Activated naive CD4-positive, alpha-beta T cell treated with anti-CD3 and anti-CD28 coated beads, Interleukin-2, amount 50 U/mL, for 72 hours (primary cell): Measurements from ENCODE around the gene CADM2. TPM values are rescaled to one million over a fixed set of nuclear protein-coding genes. Genes with fewer than 3 reads are reported as not detected.
"Not testable (repeated sequence)": the region's sequence is repeated elsewhere in the genome, so short reads cannot be mapped to it uniquely, and the experiment has no call there.

Experiments used
- ATAC-seq, 2 donors: fragments of 150-1000 bp; cut with Tn5 transposase; 2 replicates each; pipeline ENCODE4 v1.10.0; 2021; ENCODE audit warnings: mild to moderate bottlenecking in 2 of 2, moderate library complexity in 2 of 2
- DNase-seq, 2 donors: peaks; one replicate each; pipeline ENCODE4 v3.0.0; 2021 to 2022; ENCODE audit warnings: low spot score in 2 of 2
- H3K27ac Mint-ChIP-seq, 2 donors: one replicate each; pipeline ENCODE4 v1.8.0; 2022; ENCODE audit warnings: mild to moderate bottlenecking in 2 of 2, mixed read lengths in 2 of 2
- H3K36me3 Mint-ChIP-seq, 2 donors: one replicate each; pipeline ENCODE4 v1.8.0; 2022; ENCODE audit warnings: mixed read lengths in 2 of 2
- H3K9me3 Mint-ChIP-seq, 2 donors: one replicate each; pipeline ENCODE4 v1.8.0; 2022; ENCODE audit warnings: mixed read lengths in 2 of 2
- total RNA-seq, 2 donors: library from RNA; stranded (reverse); gene quantifications; one replicate each; pipeline ENCODE4 v1.2.3, GENCODE V29; 2022

CADM2 gene
- total RNA-seq, 2 donors from 2014 or later, result not detected

GRCh38 chr3:85977615-85978338 is 1019.0 kb downstream of the CADM2 start:
- no peaks in the 10 kb centered on the region for H3K36me3 Mint-ChIP-seq
- DNase-seq (no peak), ATAC-seq (no peak)
- no peak overlapping the region for H3K27ac Mint-ChIP-seq
- H3K9me3 Mint-ChIP-seq, result peaks cover 0 to 3% of the 10 kb centered on the region in 2 donors

DNA sequence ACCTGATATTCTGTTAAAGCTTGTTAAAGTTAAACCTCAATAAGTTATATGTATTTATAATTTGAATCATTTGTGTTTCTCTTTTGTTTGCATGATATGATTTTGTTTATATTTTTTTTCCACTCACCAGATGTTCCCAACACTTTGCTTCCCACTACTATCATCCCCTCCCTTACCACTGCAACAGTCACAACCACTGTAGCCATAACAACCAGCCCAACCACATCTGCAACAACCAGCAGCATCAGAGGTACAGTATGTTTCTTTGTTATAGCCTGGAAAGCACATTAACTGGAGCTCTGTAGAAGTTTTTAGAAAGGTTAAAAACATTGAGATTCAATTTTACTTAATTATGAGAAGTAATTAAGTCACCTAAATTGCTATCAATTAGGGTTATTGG is 1020.2 kb downstream of the CADM2 start:
- ATAC-seq (no peak), DNase-seq (no peak)
- no peaks in the 10 kb centered on the region for H3K36me3 Mint-ChIP-seq
- no peak overlapping the region for H3K27ac Mint-ChIP-seq
- H3K9me3 Mint-ChIP-seq, result no peaks in the 10 kb centered on the region

DNA sequence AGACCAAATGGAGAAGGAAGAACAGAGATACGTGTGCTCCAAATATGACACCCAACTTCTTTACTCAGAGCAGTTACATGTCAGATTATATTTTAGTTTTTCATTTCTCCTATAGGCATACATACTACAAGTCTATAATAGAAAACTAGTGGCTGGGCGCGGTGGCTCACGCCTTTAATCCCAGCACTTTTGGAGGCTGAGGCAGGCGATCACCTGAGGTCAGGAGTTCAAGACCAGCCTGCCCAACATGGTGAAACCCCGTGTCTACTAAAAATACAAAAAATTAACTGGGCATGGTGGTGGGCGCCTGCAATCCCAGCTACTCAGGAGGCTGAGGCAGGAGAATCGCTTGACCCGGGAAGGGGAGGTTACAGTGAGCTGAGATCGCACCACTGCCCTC is 1030.8 kb downstream of the CADM2 start:
- H3K9me3 Mint-ChIP-seq, H3K27ac Mint-ChIP-seq, H3K36me3 Mint-ChIP-seq, ATAC-seq, DNase-seq: not testable (repeated sequence)

DNA sequence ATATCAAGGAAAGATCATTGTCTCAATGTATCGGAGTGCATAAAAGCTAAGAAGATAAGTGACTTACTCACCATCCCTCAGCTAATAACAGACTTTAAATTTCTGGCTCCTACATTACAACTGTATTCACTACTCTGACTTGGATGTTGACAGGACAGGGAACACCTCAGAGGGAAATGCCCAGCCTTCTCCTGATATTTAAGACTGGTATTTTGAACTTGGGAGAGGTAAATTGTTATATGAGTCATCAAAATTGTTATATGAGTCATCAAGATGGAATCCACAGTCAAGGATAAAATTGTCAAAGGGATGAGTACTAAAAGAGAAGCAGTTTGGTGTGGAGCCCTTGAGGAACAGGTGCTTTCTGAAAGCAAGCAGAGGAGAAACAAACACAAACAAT is 1070.8 kb downstream of the CADM2 start:
- no peak for DNase-seq
- Mint-ChIP-seq H3K27ac (no peak overlapping the region), H3K36me3 (no peaks in the 10 kb centered on the region), H3K9me3 (peaks cover 4 to 8% of the 10 kb centered on the region in 2 donors)
- ATAC-seq, result no peak

DNA sequence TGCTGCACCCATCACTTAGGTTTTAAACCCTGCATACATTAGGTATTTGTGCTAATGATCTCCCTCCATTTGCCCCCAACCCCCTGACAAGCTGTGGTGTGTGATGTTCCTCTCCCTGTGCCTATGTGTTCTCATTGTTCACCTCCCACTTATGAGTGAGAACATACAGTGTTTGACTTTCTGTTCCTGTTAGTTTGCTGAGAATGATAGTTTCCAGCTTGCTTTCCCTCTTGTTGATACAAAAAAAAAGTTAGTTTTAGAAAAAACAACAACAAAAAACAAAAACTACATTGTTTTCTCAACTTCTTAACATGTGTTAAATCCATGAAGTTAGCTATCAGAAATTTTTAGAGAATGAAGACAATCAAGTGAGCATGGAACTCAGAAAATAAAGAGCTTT is 1079.1 kb downstream of the CADM2 start:
- ATAC-seq (no peak), DNase-seq (no peak)
- no peak overlapping the region for H3K27ac Mint-ChIP-seq
- peaks cover 26 to 30% of the 10 kb centered on the region in 2 donors for H3K9me3 Mint-ChIP-seq
- peaks cover 6 to 9% of the 10 kb centered on the region in 2 donors for H3K36me3 Mint-ChIP-seq

DNA sequence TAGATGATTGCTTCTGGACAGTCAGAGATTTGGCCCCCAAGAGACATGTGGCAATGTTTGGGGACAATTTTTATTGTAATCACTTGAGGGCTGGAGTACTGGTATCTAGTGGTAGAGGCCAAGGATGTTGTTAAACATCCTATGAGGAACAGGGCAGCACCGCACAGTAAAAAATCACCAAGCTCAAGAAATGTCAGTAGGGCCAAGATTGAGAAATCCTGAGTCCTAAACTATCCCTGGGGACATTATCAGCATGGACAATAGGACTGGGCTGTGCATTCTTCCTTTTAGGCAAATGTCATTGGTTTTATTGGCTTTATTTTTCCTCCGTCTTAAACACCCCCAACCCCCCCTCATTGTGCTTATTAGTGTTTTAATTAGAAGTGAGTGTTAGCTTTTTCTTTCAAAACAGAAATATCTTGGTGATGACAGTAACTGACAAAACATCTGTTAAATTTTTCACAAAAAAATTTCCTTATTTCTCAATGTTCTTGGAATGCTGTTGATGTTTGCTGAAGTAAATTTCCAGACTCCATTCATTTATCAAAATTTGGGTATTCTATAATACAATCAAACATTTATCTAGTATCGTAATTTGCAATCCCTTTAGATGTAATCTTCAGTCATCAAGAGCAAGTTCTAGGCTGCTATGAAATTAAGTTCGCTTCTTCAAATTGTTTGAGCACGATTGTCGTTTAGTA is 1087.8 kb downstream of the CADM2 start:
- ATAC-seq (no peak), DNase-seq (no peak)
- Mint-ChIP-seq H3K27ac (no peak overlapping the region), H3K9me3 (peaks cover 13 to 20% of the 10 kb centered on the region in 2 donors), H3K36me3 (peaks cover 0 to 4% of the 10 kb centered on the region in 2 donors)

DNA sequence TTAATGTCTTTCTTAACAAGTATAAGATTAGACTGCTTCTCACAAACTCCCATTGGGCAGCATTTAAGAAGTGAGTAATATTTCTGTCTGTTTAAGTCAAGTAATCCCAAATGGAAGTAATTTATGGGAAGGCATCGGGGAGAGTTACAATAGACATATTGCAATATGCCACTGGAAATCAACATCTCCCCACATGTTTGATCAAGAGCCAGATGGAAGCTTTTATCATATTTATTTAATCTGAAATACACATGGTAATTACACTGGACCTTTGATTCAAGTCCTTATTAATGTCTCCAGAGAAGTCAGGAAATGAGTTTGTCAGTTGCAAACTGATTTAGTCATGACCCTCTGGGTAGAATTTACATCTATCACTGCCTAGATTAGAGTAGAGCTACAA is 1088.4 kb downstream of the CADM2 start:
- no peak for DNase-seq
- Mint-ChIP-seq H3K36me3 (no peaks in the 10 kb centered on the region), H3K9me3 (peaks cover 8 to 15% of the 10 kb centered on the region in 2 donors), H3K27ac (no peak overlapping the region)
- ATAC-seq, result no peak

- H3K36me3 Mint-ChIP-seq, result no peaks in the 10 kb centered on the region
- no peak for ATAC-seq
- DNase-seq, result no peak
- H3K9me3 Mint-ChIP-seq, result peaks cover 8 to 11% of the 10 kb centered on the region in 2 donors
- H3K27ac Mint-ChIP-seq, result no peak overlapping the region
These were observed 1092.3 kb downstream of the CADM2 start for GRCh38 chr3:86051058-86051457.

- H3K27ac Mint-ChIP-seq, result no peak overlapping the region
- no peaks in the 10 kb centered on the region for H3K36me3 Mint-ChIP-seq
- no peak for ATAC-seq
- no peak for DNase-seq
- peaks cover 5 to 6% of the 10 kb centered on the region in 2 donors for H3K9me3 Mint-ChIP-seq
These were observed 1097.2 kb downstream of the CADM2 start for GRCh38 chr3:86056032-86056431.

- Mint-ChIP-seq H3K9me3 (no peaks in the 10 kb centered on the region), H3K27ac (no peak overlapping the region), H3K36me3 (no peaks in the 10 kb centered on the region)
- DNase-seq (no peak), ATAC-seq (no peak)
These were observed 1098.2 kb downstream of the CADM2 start for GRCh38 chr3:86056962-86057361.

DNA sequence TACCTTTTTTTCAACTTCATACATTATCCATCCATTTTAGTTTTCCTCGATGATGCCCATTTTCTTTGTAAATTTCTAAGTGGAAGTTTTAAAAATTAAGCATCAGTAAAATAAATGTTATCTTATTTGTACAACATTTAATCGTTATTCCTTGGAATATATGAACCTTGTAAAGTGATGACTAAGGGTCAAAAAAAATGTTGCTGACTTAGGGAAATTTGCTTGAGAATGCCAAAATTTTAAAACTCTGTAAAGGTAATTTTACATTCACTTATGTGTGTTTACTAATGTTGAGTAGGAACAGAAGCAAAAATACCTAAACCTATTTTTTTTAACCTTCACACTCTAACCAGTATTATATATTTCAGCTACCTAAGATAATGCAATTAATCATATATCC is 1115.0 kb downstream of the CADM2 start:
- Mint-ChIP-seq H3K27ac (no peak overlapping the region), H3K36me3 (no peaks in the 10 kb centered on the region), H3K9me3 (peaks cover 0 to 4% of the 10 kb centered on the region in 2 donors)
- ATAC-seq (no peak), DNase-seq (no peak)

GRCh38 chr3:86087160-86087871 is 1128.5 kb downstream of the CADM2 start:
- DNase-seq (no peak), ATAC-seq (no peak)
- H3K27ac Mint-ChIP-seq, result no peak overlapping the region
- H3K9me3 Mint-ChIP-seq, result peaks cover 26 to 32% of the 10 kb centered on the region in 2 donors
- peaks cover 12 to 13% of the 10 kb centered on the region in 2 donors for H3K36me3 Mint-ChIP-seq

GRCh38 chr3:86104154-86104553 is 1145.4 kb downstream of the CADM2 start:
- DNase-seq (no peak), ATAC-seq (no peak)
- Mint-ChIP-seq H3K9me3 (peaks cover 28 to 30% of the 10 kb centered on the region in 2 donors), H3K36me3 (peaks cover 0 to 20% of the 10 kb centered on the region in 2 donors), H3K27ac (no peak overlapping the region)

DNA sequence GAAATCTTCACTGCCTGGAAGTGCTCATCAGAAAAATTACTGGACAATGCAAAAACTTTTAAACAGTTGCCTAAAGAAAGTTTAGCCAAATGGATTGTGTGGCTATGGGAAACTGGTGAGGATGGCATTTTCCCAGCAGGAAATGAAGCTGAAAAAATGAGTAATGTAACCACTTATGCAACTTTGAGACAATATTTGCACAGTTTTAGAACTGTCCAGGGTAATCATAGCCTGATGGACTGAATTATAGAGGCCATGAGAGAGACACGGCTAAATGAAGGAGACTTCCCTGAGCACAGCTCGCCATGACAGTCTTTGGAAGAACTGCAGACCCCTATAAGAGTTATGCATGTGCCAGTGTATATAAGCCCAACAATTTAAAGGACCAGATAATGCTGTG is 1150.6 kb downstream of the CADM2 start:
- no peak for ATAC-seq
- DNase-seq, result no peak
- peaks cover 20 to 23% of the 10 kb centered on the region in 2 donors for H3K9me3 Mint-ChIP-seq

More for the DNA sequence above, 1150.6 kb downstream of the CADM2 start:
- Mint-ChIP-seq H3K27ac (no peak overlapping the region), H3K36me3 (peaks cover 0 to 16% of the 10 kb centered on the region in 2 donors)
